NCI-H446 (cell line): ENCODE measurements around the gene TNS3.

Source experiments
- DNase-seq, 2 experiments: peaks; one replicate each; lab custom pipeline; 2025; lab: John Stamatoyannopoulos, UW

The TNS3 gene

DNA sequence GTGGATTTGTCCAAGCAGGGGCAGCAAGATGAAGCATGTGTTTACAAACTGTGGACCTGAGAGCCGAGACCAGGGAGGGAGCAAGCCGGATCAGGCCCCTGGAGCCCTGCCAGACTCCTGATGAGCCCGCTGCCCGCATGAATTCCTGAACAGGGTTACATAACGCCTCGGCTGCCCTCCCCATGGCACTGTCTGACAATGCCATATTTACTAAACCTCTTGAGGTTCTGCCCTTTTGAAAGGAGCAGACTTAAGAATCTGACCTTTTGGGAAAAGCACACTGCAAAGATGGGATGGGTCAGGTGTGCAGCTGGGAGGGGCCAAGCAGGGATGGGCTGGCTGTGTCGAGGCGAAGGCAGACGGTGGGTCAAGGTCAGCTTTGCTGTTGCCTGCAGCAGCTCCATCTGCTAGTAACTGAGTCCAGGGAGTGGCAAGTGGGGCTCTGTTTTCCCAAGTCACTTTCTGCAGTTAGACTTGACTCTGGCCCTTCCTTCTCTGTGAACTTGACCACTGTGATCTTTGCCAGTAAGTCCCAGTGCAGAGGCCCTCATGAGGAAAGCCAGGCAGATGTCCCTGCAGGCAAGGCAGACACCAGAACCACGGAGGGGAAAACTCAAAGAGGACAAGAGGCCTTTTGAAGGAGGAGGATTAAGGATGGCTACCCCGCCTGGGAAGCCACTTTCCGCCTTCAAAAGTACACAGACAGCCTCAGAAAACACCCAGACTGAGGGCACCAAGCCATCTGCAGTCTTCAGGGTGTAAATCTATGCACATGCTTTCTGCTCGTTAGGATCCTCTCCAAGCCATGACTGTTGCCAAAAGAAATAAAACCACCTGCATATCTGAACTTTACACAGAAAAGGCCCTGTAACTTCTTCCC, 175.8 kb downstream of the TNS3 start:
- no peak for DNase-seq

DNA sequence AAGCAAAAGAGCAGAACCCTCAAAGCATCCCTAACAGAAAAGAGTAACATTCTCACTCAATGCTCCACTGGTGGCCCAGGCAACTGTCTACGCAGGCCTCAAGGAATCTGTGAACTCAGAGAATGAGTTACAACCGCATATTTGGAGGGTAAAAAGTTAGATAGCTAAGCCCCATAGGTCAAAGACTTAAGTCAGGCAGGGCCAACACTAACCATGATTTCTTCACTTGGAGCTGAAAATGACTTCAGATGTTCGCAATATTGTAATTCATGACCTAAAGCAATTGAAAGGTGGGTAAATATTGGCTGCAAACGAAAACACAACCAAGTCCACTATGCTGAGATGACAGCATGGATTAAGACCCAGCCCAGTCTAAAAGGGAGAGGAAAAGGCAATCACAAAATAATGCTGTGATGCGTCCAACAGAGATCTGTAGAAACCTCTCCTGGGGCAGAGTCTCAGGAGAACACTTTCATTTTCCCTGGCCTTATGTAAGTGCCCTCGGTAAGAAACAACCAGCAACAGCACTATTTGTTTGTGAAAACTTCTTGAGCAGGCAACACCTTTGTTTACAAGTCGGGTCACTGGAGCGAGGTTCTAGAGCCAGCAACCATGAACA, 176.5 kb downstream of the TNS3 start:
- DNase-seq: no peak

DNA sequence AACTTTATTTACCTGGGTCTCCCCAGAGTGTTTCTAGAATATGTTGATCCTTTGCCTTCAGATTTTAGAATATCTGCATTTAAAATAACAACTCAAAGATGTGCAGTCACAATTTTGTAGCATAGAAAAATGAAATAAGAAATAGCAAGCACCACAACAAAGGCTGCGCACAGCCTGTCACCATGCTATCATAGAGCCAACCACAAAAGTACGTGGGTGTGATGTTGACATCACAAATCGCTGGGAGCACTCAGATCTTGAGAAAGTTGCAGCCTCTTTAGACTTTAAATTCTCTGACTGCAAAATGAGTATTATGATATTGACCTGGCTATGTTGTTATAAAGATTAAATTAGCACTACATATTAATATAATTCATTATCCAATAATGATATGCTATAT, 177.9 kb downstream of the TNS3 start:
- no peak for DNase-seq

DNA sequence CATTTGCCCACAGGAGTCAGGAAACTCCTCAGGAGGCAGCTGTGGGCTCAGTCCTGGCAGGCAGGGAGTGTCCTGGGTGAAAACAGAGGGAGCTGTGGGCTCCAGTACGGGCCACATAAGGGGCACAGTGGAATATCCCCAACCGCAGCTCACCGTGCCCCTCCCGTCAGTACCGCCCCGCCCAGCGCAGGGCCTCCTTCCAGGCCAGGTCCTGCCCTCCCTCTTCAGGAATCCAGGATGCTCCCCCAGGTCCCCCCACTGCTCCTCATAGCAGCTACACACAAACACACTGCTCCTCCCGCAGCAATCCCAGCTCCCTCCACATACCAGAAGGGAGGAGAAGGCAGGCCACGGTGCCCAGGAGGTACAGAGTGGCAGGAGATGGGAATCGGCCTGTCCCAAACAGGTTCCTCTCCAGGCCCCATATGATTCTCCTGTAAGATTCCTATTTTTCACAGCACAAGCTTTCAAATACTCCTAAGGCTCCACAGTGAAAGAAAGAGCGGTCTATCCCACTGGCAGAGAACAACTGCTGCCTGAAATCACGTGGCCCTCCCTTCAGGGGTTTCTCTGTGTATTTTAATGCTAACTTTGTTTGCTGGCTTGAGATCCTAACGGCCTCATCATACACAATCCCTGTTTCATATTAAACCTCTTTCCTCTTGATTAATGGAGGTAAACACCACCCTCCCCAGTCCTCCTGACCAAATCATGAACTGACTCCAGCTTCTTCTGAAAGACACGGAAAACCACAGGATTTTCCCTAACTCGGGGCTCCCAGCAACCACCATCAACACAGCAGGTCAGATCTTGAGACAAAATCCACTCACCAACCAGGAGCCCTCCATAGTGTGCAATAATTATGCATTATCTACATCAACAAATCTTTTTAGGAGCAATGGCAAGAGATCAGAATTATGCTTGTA, 178.7 kb downstream of the TNS3 start:
- DNase-seq: no peak

DNA sequence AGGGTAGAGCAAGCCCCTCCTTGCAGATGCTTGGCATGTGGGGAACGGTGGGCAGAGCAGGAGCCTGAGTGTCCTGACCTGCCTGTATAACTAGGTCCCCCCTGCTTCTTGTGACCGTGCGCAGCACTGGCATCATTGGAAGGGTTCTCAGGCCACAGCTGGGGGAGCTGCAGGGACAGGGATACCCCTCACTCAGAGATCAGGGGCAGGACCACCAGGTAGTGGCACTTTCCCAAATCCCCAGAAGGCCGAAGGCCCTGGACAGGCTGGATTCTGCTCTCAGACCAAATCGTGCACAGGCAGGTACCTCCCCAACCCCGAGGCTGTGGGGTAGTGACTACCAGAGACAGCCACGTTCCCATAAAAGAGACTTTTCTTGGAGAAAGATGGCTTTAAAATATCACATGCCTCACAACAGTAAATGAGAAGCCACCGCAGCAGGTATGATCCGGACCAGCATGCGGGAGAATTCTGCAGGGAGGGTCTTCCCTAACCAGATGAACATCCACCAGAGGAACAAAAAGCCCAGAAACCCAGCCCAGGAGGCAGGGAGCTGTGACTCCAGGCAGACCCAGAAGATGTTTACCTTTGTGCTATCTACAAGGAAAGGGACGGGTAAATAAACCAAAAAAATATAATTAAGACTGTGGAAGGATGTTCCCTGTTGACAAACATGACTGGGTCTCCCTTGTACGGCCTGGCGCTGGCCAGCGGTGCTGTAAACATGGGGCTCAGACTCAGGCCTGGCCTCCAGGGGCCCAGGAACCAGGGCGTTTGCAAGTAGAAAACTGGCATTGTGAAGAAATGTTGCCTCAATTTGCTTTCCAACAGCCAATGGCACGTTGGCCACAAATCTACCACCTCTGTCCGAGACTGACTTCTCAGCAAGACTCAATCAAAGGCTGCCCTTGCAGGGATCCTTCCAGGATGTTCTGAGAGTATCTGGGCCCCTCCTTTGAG, 180.0 kb downstream of the TNS3 start:
- DNase-seq: no peak

DNA sequence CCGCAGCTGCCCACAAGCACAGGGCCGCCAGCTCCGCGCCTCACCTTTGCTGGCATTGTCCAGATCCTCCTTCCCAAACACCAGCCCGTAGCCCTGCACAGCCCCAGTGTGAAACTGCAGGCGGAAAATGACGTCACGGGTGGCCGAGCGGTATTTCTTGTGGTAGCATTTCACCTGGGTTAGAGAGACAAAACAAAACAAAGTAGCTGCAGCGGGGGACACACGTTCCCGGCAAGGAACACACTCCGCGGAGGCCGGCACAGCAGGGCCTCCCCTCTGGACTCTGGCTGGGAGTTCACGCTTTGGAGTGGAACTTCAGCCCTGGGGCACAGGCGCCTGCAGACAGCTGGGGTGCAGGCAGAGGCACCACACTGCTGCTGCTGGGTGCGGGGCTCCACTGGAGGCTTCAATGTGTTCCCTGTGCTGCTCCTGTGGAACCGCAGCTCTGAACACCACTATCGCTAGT, 181.1 kb downstream of the TNS3 start:
- DNase-seq: no peak

DNA sequence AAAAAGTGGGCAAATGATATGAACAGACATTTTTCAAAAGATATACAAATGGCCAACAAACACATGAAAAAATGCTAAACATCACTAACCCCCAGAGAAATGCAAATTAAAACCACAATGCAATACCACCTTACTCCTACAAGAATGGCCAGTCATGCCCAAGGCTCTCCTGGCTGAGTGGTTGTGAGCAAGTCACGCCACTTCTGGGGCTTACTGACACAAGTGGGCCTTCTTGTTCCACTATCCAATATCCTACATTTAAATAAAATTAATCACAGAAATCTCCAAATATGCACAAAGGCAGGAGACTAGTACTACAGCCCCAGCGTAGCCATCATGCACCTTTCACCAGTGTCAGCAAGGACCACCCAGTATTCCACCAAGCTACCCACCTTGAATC, 181.9 kb downstream of the TNS3 start:
- DNase-seq: no peak

DNA sequence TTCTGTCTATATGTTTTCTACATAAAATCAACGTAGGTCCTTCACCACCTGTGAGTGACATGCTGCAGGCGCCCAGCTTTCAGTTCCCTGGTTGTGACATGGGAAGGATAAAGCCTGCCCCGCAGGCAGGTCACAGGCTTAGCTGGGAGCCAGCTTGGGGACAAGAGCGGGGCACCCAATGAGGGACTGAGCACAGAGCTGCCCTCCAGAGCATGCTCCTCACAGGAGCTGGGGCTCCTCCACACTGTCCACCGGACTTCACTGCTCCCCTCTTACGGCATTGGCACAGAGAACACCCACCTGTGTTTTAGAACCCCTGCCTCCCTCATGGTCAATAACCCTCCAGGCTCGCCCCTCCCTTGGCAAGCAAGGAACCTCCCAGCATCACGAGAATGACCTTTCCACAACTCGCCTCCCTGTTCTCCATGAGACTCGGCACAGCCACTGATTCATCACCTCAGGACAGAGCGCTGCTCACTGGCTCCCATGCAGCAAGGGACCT, 187.1 kb downstream of the TNS3 start:
- DNase-seq: no peak

DNA sequence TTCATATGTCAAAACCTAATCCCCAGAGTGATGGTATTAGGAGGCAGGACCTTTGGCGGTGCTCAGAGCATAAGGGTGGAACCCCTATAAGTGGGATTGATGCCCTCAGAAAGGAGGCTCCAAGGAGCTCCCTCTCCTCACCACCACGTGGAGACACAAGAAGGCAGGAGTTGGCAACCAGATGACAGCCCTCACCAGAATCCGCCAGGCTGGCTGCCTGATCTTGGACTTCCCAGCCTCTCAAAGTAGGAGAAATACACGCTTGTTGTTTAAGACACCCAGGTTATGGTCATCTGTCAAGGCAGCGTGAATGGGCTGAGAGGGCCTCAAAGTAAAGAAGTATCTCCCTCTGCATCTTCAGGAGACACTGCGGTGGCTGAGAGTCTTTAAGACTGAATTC, 187.7 kb downstream of the TNS3 start:
- DNase-seq: no peak

DNA sequence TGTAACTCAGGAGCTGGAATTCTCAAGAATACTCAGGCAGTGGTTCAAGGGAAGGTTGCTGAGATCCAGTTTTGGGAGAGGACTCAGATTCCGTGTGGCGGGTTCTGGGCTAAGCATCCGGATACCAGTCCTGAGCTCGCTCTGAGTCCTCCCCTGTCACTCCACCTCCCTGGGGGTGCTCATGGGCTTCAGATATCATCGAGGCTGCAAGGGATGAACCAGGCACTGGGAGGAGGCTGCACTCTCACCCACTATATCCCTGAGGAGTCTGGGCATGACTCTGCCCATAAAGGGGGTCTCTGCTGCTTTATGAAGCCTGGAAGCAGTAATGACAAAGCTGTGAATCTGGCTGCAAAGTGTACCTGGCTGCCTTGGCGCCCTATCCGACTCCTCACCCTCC, 188.5 kb downstream of the TNS3 start:
- no peak for DNase-seq

DNA sequence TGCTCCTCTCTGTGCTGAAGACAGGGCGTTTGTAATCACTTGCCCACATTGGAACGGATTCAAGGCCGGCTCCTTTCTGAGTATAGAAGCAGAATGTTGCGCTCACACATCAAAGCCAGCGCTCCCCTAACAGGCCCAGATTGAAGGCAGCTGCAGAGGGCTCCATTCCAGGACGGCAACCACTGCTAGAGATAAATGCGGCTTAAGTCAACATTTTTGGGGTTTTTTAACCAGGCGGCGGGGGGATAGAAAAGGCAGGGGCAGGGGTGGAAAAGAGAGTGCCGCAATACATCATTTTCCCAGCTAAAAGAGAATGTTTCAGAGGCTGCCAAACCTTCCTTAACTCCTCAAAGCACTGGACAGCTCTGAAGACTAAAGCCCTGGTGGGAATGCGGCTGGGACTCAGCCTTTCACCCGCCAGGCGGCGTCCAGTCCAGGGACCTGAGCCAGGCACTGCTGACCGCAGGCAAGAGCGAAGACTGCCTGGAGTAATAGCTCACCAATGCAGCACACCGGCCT, 189.6 kb downstream of the TNS3 start:
- DNase-seq: no peak

DNA sequence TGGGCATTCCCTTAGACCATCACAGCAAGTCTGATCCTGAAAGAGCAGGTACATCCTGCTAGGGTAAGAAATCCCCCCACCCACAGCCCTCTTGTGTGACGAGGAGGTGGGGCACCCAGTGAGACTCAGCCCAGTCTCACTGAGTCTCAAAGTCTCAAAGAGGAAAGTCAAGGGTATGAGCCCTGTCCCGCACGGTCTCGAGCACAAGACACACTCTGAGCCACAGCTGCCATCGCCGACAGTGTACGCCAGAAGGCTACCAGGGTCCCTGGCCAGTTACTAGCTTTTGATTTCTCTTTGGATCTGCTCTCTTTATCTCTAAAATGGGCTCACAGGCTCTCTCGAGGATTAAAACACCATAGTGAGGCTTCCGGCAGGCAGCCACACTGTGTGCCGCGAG, 190.2 kb downstream of the TNS3 start:
- no peak for DNase-seq

DNA sequence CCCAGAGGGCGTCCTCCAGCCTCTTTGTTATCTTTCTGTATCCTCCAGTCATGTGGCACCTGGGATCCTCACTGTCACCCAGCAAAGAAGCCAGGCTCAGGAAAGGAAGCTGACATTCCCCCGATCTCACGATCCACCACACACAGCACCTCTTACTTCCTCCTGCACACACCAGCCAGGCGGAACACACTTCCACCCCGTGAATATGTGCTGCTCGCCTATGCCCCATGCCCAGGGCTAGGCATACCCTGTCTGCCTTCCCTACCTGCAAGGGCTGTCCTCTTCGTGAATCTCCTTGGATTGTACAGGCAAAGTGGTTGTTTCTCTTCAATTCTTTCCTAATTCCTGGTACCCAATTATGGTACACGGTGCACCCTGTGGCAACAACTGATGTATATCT, 191.0 kb downstream of the TNS3 start:
- DNase-seq: no peak

DNA sequence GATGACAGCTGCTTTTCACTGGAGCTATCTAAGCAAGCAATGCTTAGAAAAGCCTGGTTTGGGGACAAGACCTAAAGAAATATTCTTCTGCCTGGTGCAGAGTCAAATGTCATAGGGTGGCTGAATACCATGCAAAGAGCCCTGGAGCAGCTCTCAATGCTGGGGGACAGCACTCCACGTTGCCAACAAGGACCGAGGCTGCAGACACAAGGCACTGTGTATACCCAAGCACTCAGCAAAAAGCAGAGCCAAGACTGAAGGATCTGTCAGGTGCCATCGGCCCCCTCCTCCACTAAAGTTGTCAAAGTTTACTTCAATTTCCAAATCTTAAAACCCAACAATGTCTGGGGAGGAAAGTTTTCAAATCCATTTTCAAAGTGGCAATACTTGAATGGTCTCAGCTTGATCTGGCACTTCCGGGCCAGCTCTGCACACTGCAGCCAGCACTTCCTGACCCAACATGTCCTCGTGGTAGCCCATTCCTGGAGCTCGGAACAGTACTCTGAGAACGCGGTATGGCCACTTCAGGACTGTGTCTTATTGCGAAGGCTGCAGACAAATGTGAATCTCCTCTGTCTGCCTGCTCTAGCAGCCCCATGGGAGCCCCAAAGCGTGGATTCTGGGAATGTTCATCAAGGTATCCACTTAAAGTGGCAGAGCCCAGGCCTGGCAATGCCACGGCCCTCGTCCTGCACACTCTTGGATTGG, 191.8 kb downstream of the TNS3 start:
- DNase-seq: no peak

DNA sequence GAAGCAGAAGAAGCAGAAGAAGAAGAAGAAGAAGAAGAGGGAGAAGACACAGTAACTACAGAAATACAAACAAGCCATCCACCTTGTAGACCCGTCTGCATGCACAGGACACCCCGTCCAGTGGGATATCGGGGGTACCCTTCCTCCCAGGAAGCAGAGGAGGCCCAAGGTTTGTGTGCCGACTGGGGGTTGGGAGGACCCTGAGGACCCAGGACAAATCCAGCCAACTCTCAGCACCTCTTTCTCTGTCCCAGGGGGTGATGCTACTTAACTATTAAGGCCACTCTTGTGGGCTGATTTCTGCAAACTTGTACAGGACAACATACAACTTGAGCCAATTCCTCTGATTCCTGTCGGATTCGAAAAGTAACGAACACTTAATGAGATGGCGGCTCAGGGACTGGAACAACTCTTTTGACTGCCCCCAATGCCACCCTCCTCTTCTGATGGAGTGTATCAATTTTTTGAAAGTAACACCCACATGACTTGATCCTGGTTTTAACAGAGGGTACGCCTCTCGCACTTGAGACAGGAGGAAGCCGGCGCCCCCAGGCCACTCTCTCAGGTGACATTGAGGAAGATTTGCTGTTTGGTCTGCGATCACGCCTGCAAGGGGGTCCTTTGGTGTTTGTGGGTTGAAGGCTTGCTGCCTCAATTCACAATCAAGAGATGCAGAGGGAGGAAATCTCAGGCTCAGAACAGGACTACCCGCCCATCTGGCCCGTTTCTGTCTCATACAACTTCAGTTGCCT, 192.6 kb downstream of the TNS3 start:
- no peak for DNase-seq

DNA sequence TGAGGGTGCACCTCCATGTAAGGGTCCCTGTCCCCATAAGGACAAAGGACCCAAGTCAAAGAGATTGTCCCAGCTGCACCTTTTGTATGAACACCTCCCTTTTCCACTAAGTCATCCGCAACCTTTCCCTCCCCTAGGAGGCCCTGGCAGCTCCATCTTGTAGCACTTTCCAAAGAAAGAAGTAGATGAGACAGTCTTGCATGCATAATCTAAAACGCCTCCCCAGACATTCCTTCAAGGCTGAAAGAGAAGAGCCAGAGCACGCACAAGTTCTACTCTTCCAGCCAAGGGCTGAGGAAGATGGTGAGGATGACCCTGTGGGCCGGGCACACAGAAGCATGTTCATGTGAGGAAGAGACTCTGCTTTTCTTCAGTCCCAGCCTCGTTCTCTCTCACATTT, 194.4 kb downstream of the TNS3 start:
- DNase-seq: no peak

DNA sequence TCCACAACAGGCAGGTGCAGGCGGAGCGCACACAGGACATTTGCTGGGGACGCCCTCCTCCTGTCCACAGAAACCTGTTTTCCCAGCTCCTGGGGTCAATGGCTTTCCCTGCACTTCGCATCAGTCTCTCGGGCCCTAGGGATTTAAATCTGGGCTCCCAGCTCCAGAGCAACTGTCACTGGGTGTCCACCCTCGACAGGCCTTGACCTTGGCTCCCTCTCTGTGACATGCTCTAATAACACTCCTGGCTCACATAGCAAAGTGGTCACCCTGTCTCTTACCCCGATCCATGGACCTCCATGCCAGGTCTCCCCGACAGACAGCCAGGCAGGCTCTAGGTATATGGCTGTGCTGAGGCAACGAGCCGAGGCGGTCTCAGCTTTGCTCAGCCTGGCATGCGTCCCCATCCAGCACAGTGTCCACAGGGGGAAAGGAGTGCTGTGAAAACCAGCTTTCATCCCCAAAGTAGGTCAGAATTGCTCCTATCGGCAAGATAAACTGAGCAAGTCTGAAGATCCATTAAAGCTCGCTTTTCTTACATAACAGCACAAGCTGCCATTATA, 195.6 kb downstream of the TNS3 start:
- DNase-seq: no peak

DNA sequence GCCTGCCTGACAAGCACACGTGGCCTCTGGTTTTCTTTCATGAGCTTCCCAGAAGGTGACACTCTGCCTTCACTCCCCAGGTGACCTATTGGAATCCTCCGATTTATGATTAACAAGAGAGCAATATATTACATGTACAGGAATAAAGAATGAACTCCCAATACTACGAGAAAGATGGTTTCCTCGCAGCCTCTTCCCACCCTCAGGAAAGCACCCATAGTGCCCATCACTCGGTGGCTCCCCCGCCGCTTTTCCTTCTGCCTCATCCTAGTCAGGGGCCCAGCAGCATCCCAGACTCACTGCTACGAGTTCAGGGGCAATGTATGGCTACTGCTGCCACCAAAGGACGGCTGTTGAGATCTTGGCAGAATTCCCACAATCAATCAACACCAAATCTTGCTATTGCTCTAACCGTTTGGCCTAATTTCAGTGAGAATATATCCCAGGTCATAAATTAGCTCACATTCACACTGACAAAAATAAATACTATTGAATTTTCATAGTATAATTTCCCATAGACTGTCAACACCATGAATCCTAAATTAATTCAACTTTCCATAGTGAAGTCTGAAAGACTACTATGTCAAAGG, 196.3 kb downstream of the TNS3 start:
- DNase-seq: no peak
